HepG2 (cell line): ENCODE measurements around the gene TTC38. TPM values are rescaled to one million over a fixed set of nuclear protein-coding genes. Genes with fewer than 3 reads are reported as not detected.
A peak's percentile ranks its signal among the peaks of the same experiment; 100 is the strongest.

ENCODE experiments used
- ATAC-seq: fragments of 200-7000 bp; cut with Tn5 transposase; 3 replicates; pipeline ENCODE4 v1.9.1; 2020; ENCODE audit warnings: mild to moderate bottlenecking, moderate library complexity
- BruUV-seq: library from RNA; stranded (reverse); fragments of 400-500 nt; replicated peaks from 2 replicates; lab custom pipeline; 2021; lab: Mats Ljungman, UMichigan
- CTCF ChIA-PET: fragments of 300-600 bp; formaldehyde crosslinking; extraction: SDS; loops from one replicate; lab custom pipeline; 2021; ENCODE audit warnings: low total read pairs, inconsistent platforms, low intra/inter-chr PET ratio; lab: Yijun Ruan, JAX
- POLR2A ChIA-PET: fragments of 350-600 bp; sonication (Branson Sonifier 250); formaldehyde crosslinking; loops from one replicate; lab custom pipeline; 2020; ENCODE audit warnings: antibody characterized with exemption, inconsistent platforms; lab: Yijun Ruan, JAX
- DNase-seq: peaks from one replicate; pipeline ENCODE4 v3.0.0-alpha.2; 2015; ENCODE audit warnings: low spot score
- FAIRE-seq: peaks from 3 replicates; lab custom pipeline; 2011; peaks lifted over from hg19 to GRCh38; lab: Jason Lieb, UNC
- H2AFZ ChIP-seq: one replicate; pipeline ENCODE4 v1.6.1; 2011; ENCODE audit warnings: low read length, inconsistent platforms
- H3K27ac ChIP-seq: fragments of 300-600 bp; 3 replicates; pipeline ENCODE4 v1.8.0; 2011; ENCODE audit warnings: mixed run types, mild to moderate bottlenecking, mixed read lengths, low read length, inconsistent platforms; ENCODE audit not compliant: insufficient read depth; ENCODE audit errors: extremely low read length
- H3K27me3 ChIP-seq, 2 experiments: fragments of 200-600 bp in 1 of 2; 2 replicates in 1 of 2; 3 replicates in 1 of 2; pipeline versions ENCODE4 v1.6.0 to v1.8.0; 2011; ENCODE audit warnings: low read length in 2 of 2, mild to moderate bottlenecking in 2 of 2, moderate library complexity in 2 of 2, inconsistent platforms in 1 of 2; ENCODE audit not compliant: insufficient read depth in 2 of 2, control insufficient read depth in 1 of 2
- H3K36me3 ChIP-seq, 2 experiments: fragments of 200-600 bp in 1 of 2; replicated peaks in 1 of 2; 2 replicates in 1 of 2; 3 replicates in 1 of 2; pipeline versions ENCODE4 v1.5.1 to v1.8.0; 2011; ENCODE audit warnings: low read length in 2 of 2, inconsistent platforms in 1 of 2; ENCODE audit not compliant: insufficient read depth in 2 of 2, control insufficient read depth in 1 of 2
- H3K4me1 ChIP-seq: 2 replicates; pipeline ENCODE4 v1.5.1; 2012; ENCODE audit warnings: low read length, inconsistent platforms; ENCODE audit not compliant: insufficient read depth
- H3K4me2 ChIP-seq: 2 replicates; pipeline ENCODE4 v1.6.0; 2011; ENCODE audit warnings: low read depth, low read length, inconsistent platforms
- H3K4me3 ChIP-seq, 3 experiments: fragments of 200-600 bp in 1 of 3; sonication (generic), shearing (Covaris generic) in 1 of 3; replicated peaks in 1 of 3; 2 replicates each; pipeline ENCODE4 v1.5.1; 2011 to 2016; ENCODE audit warnings: low read length in 3 of 3, inconsistent platforms in 2 of 3, low read depth in 2 of 3, mild to moderate bottlenecking in 2 of 3, control low read depth in 1 of 3, mixed read lengths in 1 of 3; ENCODE audit not compliant: insufficient read depth in 1 of 3
- H3K79me2 ChIP-seq: one replicate; pipeline ENCODE4 v1.6.1; 2011; ENCODE audit warnings: low read length, inconsistent platforms; ENCODE audit not compliant: insufficient read depth
- H3K9ac ChIP-seq: 2 replicates; pipeline ENCODE4 v1.6.0; 2011; ENCODE audit warnings: mild to moderate bottlenecking, low read depth, low read length, inconsistent platforms; ENCODE audit not compliant: insufficient read depth
- H3K9me3 ChIP-seq: 2 replicates; pipeline ENCODE4 v1.5.1; 2012; ENCODE audit warnings: mild to moderate bottlenecking, low read length
- H4K20me1 ChIP-seq: 2 replicates; pipeline ENCODE4 v1.6.0; 2011; ENCODE audit warnings: inconsistent platforms, mild to moderate bottlenecking, low read length, moderate library complexity; ENCODE audit not compliant: insufficient read depth
- ATF6 ChIP-seq: sonication (generic); formaldehyde crosslinking; conservative IDR thresholded peaks from 2 replicates; pipeline ENCODE4 v1.4.0; 2020; ENCODE audit warnings: missing genetic modification reagents
- BCL6 ChIP-seq: IDR thresholded peaks from 2 replicates; pipeline ENCODE4 v1.6.1; 2016; ENCODE audit warnings: missing genetic modification reagents, missing compliant biosample characterization
- E2F5 ChIP-seq: sonication (generic); formaldehyde crosslinking; conservative IDR thresholded peaks from 2 replicates; pipeline ENCODE4 v1.4.0; 2020; ENCODE audit warnings: missing genetic modification reagents
- FOXO1 ChIP-seq: sonication (generic); formaldehyde crosslinking; IDR thresholded peaks from 2 replicates; pipeline ENCODE4 v1.4.0; 2020; ENCODE audit warnings: missing genetic modification reagents
- HNF1A ChIP-seq, 2 experiments: sonication (generic) in 1 of 2; formaldehyde crosslinking in 1 of 2; IDR thresholded peaks; 2 replicates each; pipeline versions ENCODE4 v1.4.0 to v1.6.1; 2016 to 2020; ENCODE audit warnings: borderline replicate concordance in 1 of 2, low read depth in 1 of 2, mild to moderate bottlenecking in 1 of 2, missing genetic modification reagents in 1 of 2
- JUND ChIP-seq: sonication (generic); formaldehyde crosslinking; IDR thresholded peaks from 2 replicates; pipeline ENCODE4 v1.8.0; 2022; ENCODE audit warnings: mild to moderate bottlenecking, missing genetic modification reagents
- PATZ1 ChIP-seq: sonication (generic); formaldehyde crosslinking; IDR thresholded peaks from 2 replicates; pipeline ENCODE4 v1.4.0; 2020; ENCODE audit warnings: missing genetic modification reagents
- SATB2 ChIP-seq: sonication (generic); formaldehyde crosslinking; IDR thresholded peaks from 2 replicates; pipeline ENCODE4 v1.5.0; 2020; ENCODE audit warnings: missing genetic modification reagents
- SP2 ChIP-seq: sonication (generic); formaldehyde crosslinking; IDR thresholded peaks from 2 replicates; pipeline ENCODE4 v1.5.1; 2020; ENCODE audit warnings: mild to moderate bottlenecking, missing genetic modification reagents
- ZNF468 ChIP-seq: sonication (generic); formaldehyde crosslinking; IDR thresholded peaks from 2 replicates; pipeline ENCODE4 v1.8.0; 2022; ENCODE audit warnings: mild to moderate bottlenecking, moderate library complexity, missing genetic modification reagents
- WGBS: methylation state at CpG from one replicate; pipeline ENCODE4 v1.1.6; 2017; ENCODE audit warnings: low lambda C conversion rate; 5-methylcytosine and 5-hydroxymethylcytosine counted together
- in situ Hi-C: cut with HindIII; loops from 2 replicates; pipeline ENCODE4 v1.10.0; 2017; ENCODE audit warnings: low pct_unique_long_range_greater_than_20kb; ENCODE audit not compliant: extremely low pct_ligation_motif_present
- intact Hi-C: fragments of 100-400 bp; cut with micrococcal nuclease; formaldehyde crosslinking; loops from one replicate; pipeline ENCODE4 v1.10.0; 2022; ENCODE audit not compliant: unreplicated experiment
- polyA plus RNA-seq, 8 experiments: library from polyadenylated mRNA; depleted of rRNA in 3 of 8; stranded (reverse) in 7 of 8; unstranded in 1 of 8; fragments of >200 nt; fragmentation: Illumina TruSeq in 4 of 8; extraction: Trizol in 4 of 8; gene quantifications; 2 replicates each; pipeline versions ENCODE4 v1.2.1 to v1.2.3, GENCODE V29; 2011 to 2016; ENCODE audit warnings: low read depth in 4 of 8, missing spikeins in 1 of 8, mixed read lengths in 1 of 8; ENCODE audit not compliant: insufficient read depth in 1 of 8
- total RNA-seq, 5 experiments: library from RNA; depleted of rRNA; stranded (reverse); fragments of >200 nt; fragmentation: Illumina TruSeq; extraction: Trizol; gene quantifications; 2 replicates each; pipeline ENCODE4 v1.2.3, GENCODE V29; 2016; ENCODE audit warnings: low read depth in 1 of 5
- TF ChIP-seq, protein P1 (sequence below): sonication (generic); formaldehyde crosslinking; conservative IDR thresholded peaks from 2 replicates; pipeline ENCODE4 v1.4.0; 2020; ENCODE audit warnings: missing genetic modification reagents

Gene TTC38
- total and polyA plus RNA-seq, 2 of the 13 experiments (the other 11 are each of a cell fraction or from before 2014, with no cell fraction given) = 101 to 105 TPM

GRCh38 chr22:46335201-46336118 is 67.7 kb downstream of the TTC38 start, which contains the start of gene TRMU:
TSS of gene TRMU (plus strand) at chr22:46335714. CDS start at chr22:46335765, 51 bp downstream.
- H3K79me2 ChIP-seq = peaks cover 36% of the 10 kb centered on the region
- H3K27me3 ChIP-seq = no peaks in the 10 kb centered on the region
- BruUV-seq = TSS peak; percentile 89
- 3% methylated on average over 38 of the region's 93 CpGs for WGBS
- peak within 1 kb of the TSS; percentile 72 to 100 (median 98) for H3K4me3 ChIP-seq
- DNase-seq (peak; percentile 71), ATAC-seq (peak; percentile 97), FAIRE-seq (no peak)
- peaks cover 12 to 29% of the 10 kb centered on the region in 2 experiments for H3K36me3 ChIP-seq
- H3K4me1 ChIP-seq = peaks cover 40% of the 10 kb centered on the region
- peak within 1 kb of the TSS; percentile 84 for H3K27ac ChIP-seq
- H2AFZ ChIP-seq = no peak within 1 kb of the TSS
- intact Hi-C loops = no loop called here
- H3K9ac ChIP-seq = peak within 1 kb of the TSS; percentile 88
- POLR2A ChIA-PET = interaction anchor here (0.7 to 2.1 kb wide), 12 partner anchors 20 to 322 kb away, joined by 3 to 12 read pairs (median 4); partner anchors contain the start of genes CDPF1, GTSE1 and TTC38
- CTCF ChIA-PET = no interaction called here
- in situ Hi-C loops = no loop called here
- no peaks in the 10 kb centered on the region for H3K9me3 ChIP-seq
- peaks cover 5% of the 10 kb centered on the region; the same call in 1 of the 2 replicates for H4K20me1 ChIP-seq
- peak within 1 kb of the TSS; percentile 98 for H3K4me2 ChIP-seq
- TF ChIP-seq SP2 (peak; percentile 97), ATF6 (CRISPR knock-in tag) (no peak), HNF1A (IDR thresholded peaks at IDR 0.05; ENCODE audit: low read depth) (no peak), HNF1A (CRISPR knock-in tag; IDR thresholded peaks at IDR 0.05; ENCODE audit: borderline replicate concordance) (peak; percentile 48), E2F5 (CRISPR knock-in tag) (peak; percentile 72), ZNF468 (CRISPR knock-in tag) (no peak), FOXO1 (CRISPR knock-in tag) (peak; percentile 75), PATZ1 (CRISPR knock-in tag) (peak; percentile 73), SATB2 (CRISPR knock-in tag) (peak; percentile 79; the same call in 1 of the 2 replicates), JUND (peak; percentile 48; the same call in 1 of the 2 replicates), BCL6 (CRISPR knock-in tag) (peak; percentile 53; the same call in 1 of the 2 replicates)
- TF ChIP-seq, protein P1, sequence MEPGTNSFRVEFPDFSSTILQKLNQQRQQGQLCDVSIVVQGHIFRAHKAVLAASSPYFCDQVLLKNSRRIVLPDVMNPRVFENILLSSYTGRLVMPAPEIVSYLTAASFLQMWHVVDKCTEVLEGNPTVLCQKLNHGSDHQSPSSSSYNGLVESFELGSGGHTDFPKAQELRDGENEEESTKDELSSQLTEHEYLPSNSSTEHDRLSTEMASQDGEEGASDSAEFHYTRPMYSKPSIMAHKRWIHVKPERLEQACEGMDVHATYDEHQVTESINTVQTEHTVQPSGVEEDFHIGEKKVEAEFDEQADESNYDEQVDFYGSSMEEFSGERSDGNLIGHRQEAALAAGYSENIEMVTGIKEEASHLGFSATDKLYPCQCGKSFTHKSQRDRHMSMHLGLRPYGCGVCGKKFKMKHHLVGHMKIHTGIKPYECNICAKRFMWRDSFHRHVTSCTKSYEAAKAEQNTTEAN (CRISPR knock-in tag) = peak; percentile 73
